Medulla oblongata (tissue), 1 donor: Measurements from ENCODE around the gene TP53TG3C.
"Not testable (repeated sequence)": the region's sequence is repeated elsewhere in the genome, so short reads cannot be mapped to it uniquely, and the experiment has no call there.

Experiments used
- DNase-seq: peaks from one replicate; pipeline ENCODE4 v3.0.0-alpha.2; 2015; ENCODE audit errors: extremely low spot score

The TP53TG3C gene, protein sequence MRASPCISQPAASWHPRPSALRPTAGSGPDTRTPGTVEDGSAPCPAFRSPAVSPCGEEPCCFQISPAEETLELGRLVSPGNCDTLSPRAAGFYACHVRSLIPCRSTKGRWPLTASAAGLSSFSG

GRCh38 chr16:33193926-33194325 lies at the start of gene TP53TG3C:
TP53TG3C (plus strand) TSS chr16:33194226; CDS start chr16:33194294, 68 bp downstream.
- not testable (repeated sequence) for DNase-seq
